Panc1 (cell line): ENCODE results near the gene HTN1.

Source experiments
- CTCF ChIP-seq: fragments of 450-650 bp; IDR thresholded peaks from 2 replicates; pipeline ENCODE4 v1.5.1; 2017; ENCODE audit warnings: mild to moderate bottlenecking
- POLR2AphosphoS5 ChIP-seq: IDR thresholded peaks from 2 replicates; pipeline ENCODE4 v1.6.1; 2012; ENCODE audit warnings: mild to moderate bottlenecking, low read depth, low read length, moderate library complexity
- TF ChIP-seq, protein P1 (sequence below), 2 experiments: IDR thresholded peaks; 2 replicates each; pipeline ENCODE4 v1.6.1; 2011 to 2012; ENCODE audit warnings: low read depth in 2 of 2, control low read depth in 1 of 2, low read length in 1 of 2, mild to moderate bottlenecking in 1 of 2, moderate library complexity in 1 of 2; ENCODE audit not compliant: insufficient read depth in 1 of 2

- TF ChIP-seq CTCF (no peak), POLR2AphosphoS5 (no peak)
- TF ChIP-seq, protein P1, sequence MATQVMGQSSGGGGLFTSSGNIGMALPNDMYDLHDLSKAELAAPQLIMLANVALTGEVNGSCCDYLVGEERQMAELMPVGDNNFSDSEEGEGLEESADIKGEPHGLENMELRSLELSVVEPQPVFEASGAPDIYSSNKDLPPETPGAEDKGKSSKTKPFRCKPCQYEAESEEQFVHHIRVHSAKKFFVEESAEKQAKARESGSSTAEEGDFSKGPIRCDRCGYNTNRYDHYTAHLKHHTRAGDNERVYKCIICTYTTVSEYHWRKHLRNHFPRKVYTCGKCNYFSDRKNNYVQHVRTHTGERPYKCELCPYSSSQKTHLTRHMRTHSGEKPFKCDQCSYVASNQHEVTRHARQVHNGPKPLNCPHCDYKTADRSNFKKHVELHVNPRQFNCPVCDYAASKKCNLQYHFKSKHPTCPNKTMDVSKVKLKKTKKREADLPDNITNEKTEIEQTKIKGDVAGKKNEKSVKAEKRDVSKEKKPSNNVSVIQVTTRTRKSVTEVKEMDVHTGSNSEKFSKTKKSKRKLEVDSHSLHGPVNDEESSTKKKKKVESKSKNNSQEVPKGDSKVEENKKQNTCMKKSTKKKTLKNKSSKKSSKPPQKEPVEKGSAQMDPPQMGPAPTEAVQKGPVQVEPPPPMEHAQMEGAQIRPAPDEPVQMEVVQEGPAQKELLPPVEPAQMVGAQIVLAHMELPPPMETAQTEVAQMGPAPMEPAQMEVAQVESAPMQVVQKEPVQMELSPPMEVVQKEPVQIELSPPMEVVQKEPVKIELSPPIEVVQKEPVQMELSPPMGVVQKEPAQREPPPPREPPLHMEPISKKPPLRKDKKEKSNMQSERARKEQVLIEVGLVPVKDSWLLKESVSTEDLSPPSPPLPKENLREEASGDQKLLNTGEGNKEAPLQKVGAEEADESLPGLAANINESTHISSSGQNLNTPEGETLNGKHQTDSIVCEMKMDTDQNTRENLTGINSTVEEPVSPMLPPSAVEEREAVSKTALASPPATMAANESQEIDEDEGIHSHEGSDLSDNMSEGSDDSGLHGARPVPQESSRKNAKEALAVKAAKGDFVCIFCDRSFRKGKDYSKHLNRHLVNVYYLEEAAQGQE (IDR thresholded peaks at IDR 0.05; ENCODE audit: insufficient read depth in 1 of 2, low read depth in 2 of 2, low read length in 1 of 2): no peak
These were observed 11.8 kb downstream of the HTN1 start for GRCh38 chr4:70062000-70062399.
